MCF 10A (cell line): ENCODE results near the gene HINT3. TPM values are rescaled to one million over a fixed set of nuclear protein-coding genes. Genes with fewer than 3 reads are reported as not detected.

ENCODE experiments used
- BruUV-seq: library from RNA; stranded (reverse); fragments of 400-500 nt; replicated peaks from 2 replicates; lab custom pipeline; 2021; lab: Mats Ljungman, UMichigan
- CTCF ChIA-PET: fragments of 300-600 bp; sonication (Branson Sonifier 250); formaldehyde crosslinking; extraction: SDS; loops from one replicate; lab custom pipeline; 2021; ENCODE audit warnings: antibody characterized with exemption, inconsistent platforms; lab: Yijun Ruan, JAX
- POLR2A ChIA-PET: fragments of 300-600, 350-650 bp; sonication (Branson Sonifier 250); formaldehyde crosslinking; extraction: SDS; loops from one replicate; lab custom pipeline; 2020; ENCODE audit warnings: antibody characterized with exemption, inconsistent platforms; lab: Yijun Ruan, JAX
- DNase-seq: peaks from one replicate; pipeline ENCODE4 v3.0.0-alpha.2; 2018; ENCODE audit not compliant: unreplicated experiment
- H3K27ac Mint-ChIP-seq: one replicate; pipeline ENCODE4 v1.8.0; 2022; ENCODE audit warnings: mild to moderate bottlenecking, low read depth, mixed read lengths; ENCODE audit not compliant: unreplicated experiment
- H3K27me3 Mint-ChIP-seq: one replicate; pipeline ENCODE4 v1.8.0; 2022; ENCODE audit warnings: mixed read lengths; ENCODE audit not compliant: insufficient read depth, unreplicated experiment
- H3K36me3 Mint-ChIP-seq: one replicate; pipeline ENCODE4 v1.8.0; 2022; ENCODE audit warnings: mild to moderate bottlenecking, moderate library complexity, mixed read lengths; ENCODE audit not compliant: insufficient read depth, unreplicated experiment
- H3K4me1 Mint-ChIP-seq: one replicate; pipeline ENCODE4 v1.8.0; 2022; ENCODE audit warnings: mixed read lengths; ENCODE audit not compliant: insufficient read depth, unreplicated experiment
- H3K4me3 Mint-ChIP-seq: one replicate; pipeline ENCODE4 v1.8.0; 2022; ENCODE audit warnings: mild to moderate bottlenecking, moderate library complexity, mixed read lengths; ENCODE audit not compliant: unreplicated experiment
- H3K9me3 Mint-ChIP-seq: one replicate; pipeline ENCODE4 v1.8.0; 2022; ENCODE audit warnings: mixed read lengths; ENCODE audit not compliant: unreplicated experiment
- intact Hi-C: fragments of 100-400 bp; cut with micrococcal nuclease; formaldehyde crosslinking; loops from 2 replicates; pipeline ENCODE4 v1.14.1; 2022
- total RNA-seq: library from RNA; stranded (reverse); gene quantifications from 2 replicates; pipeline ENCODE4 v1.2.3, GENCODE V29; 2022
- TF ChIP-seq, protein P1 (sequence below): fragments of 200-600 bp; IDR thresholded peaks from one replicate; pipeline ENCODE4 v1.8.0; 2022; ENCODE audit warnings: antibody characterized with exemption, mild to moderate bottlenecking; ENCODE audit not compliant: unreplicated experiment

The HINT3 gene
- total RNA-seq, 1 experiment from 2014 or later, result 17.9 TPM

- peaks cover 51% of the 10 kb centered on the region for H3K36me3 Mint-ChIP-seq
- no peak for DNase-seq
- intact Hi-C loops, result no loop called here
- no TSS peak for BruUV-seq
- H3K4me3 Mint-ChIP-seq, result no peak overlapping the region
- TF ChIP-seq, protein P1, sequence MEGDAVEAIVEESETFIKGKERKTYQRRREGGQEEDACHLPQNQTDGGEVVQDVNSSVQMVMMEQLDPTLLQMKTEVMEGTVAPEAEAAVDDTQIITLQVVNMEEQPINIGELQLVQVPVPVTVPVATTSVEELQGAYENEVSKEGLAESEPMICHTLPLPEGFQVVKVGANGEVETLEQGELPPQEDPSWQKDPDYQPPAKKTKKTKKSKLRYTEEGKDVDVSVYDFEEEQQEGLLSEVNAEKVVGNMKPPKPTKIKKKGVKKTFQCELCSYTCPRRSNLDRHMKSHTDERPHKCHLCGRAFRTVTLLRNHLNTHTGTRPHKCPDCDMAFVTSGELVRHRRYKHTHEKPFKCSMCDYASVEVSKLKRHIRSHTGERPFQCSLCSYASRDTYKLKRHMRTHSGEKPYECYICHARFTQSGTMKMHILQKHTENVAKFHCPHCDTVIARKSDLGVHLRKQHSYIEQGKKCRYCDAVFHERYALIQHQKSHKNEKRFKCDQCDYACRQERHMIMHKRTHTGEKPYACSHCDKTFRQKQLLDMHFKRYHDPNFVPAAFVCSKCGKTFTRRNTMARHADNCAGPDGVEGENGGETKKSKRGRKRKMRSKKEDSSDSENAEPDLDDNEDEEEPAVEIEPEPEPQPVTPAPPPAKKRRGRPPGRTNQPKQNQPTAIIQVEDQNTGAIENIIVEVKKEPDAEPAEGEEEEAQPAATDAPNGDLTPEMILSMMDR, result no peak
- no peaks in the 10 kb centered on the region for H3K27me3 Mint-ChIP-seq
- POLR2A ChIA-PET, result interaction anchor here (1.1 to 12.7 kb wide), 13 partner anchors 8 to 721 kb away, joined by 3 to 103 read pairs (median 7); partner anchors contain the start of genes HINT3, NCOA7 and TRMT11
- CTCF ChIA-PET, result interaction anchor here (0.7 to 7.6 kb wide), 7 partner anchors 9 to 122 kb away, joined by 3 to 65 read pairs (median 5); no protein-coding TSS in a partner anchor
- no peaks in the 10 kb centered on the region for H3K9me3 Mint-ChIP-seq
- peaks cover 39% of the 10 kb centered on the region for H3K4me1 Mint-ChIP-seq
- H3K27ac Mint-ChIP-seq, result peak overlapping the region; percentile 94
Measured at GRCh38 chr6:125913145-125913544, 43.4 kb upstream of the HINT3 start.

DNA sequence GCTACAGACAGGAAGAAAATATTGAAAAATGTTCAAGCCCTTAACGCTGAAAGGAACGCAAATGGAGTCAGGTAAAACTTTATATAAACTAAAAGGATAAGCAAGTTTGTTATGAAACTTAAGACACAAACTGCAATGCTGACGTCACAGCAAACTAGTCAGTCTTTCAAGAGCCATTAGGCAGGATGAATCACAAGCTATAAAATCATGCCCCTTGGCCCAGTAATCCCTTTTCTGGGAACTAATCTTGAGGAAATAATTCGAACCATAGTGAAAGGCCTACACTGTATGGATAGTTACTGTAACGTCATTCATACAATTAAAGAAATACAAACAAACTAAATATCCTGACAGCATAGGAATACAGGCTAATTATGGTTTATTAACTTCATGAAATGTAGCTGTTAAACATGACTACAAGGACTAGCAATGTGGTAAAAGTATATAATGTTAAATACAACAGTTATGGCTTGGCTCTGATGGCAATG lies 42.7 kb upstream of the HINT3 start:
- POLR2A ChIA-PET, result interaction anchor here (0.8 to 12.7 kb wide), 19 partner anchors 9 to 722 kb away, joined by 3 to 103 read pairs (median 5); partner anchors contain the start of genes HINT3, NCOA7 and TRMT11
- CTCF ChIA-PET, result interaction anchor here (0.6 to 7.6 kb wide), 9 partner anchors 8 to 122 kb away, joined by 3 to 65 read pairs (median 5); partner anchors contain the start of gene HINT3
- intact Hi-C loops, result no loop called here
- no TSS peak for BruUV-seq
- Mint-ChIP-seq H3K27ac (peak overlapping the region; percentile 94), H3K27me3 (no peaks in the 10 kb centered on the region), H3K4me3 (no peak overlapping the region), H3K36me3 (peaks cover 50% of the 10 kb centered on the region), H3K9me3 (no peaks in the 10 kb centered on the region), H3K4me1 (peaks cover 46% of the 10 kb centered on the region)
- TF ChIP-seq, protein P1, result no peak
- peak; percentile 97 for DNase-seq

- BruUV-seq, result no TSS peak
- POLR2A ChIA-PET, result interaction anchor here (0.7 to 15.3 kb wide), 16 partner anchors 8 to 134 kb away, joined by 3 to 305 read pairs (median 6); partner anchors contain the start of genes HINT3, NCOA7 and TRMT11
- H3K36me3 Mint-ChIP-seq, result peaks cover 63% of the 10 kb centered on the region
Measured at GRCh38 chr6:125918230-125918629, 38.3 kb upstream of the HINT3 start.

More at GRCh38 chr6:125918230-125918629, 38.3 kb upstream of the HINT3 start:
- Mint-ChIP-seq H3K4me3 (peak overlapping the region; percentile 90), H3K4me1 (peaks cover 46% of the 10 kb centered on the region), H3K9me3 (no peaks in the 10 kb centered on the region), H3K27ac (peak overlapping the region; percentile 99), H3K27me3 (no peaks in the 10 kb centered on the region)
- CTCF ChIA-PET, result interaction anchor here (0.8 to 8.2 kb wide), 12 partner anchors 8 to 128 kb away, joined by 3 to 65 read pairs (median 8); partner anchors contain the start of genes HINT3 and NCOA7
- TF ChIP-seq, protein P1, result no peak
- intact Hi-C loops, result loop anchor here (2.0 kb wide), 2 partner anchors 39 to 127 kb away; partner anchors contain the start of genes HINT3 and NCOA7
- DNase-seq, result no peak
